ENCODE data around the gene MCL1.

MCL1 gene

GRCh38 chr1:150561254-150561973 is 18.0 kb downstream of the MCL1 start:
- WGBS, 2 donors (ENCODE audit: extremely low coverage in 2 of 2, insufficient read length in 2 of 2, insufficient replicate concordance in 1 of 2): no CpG with 5 or more reads among the region's 32 CpGs
- DNase-seq (ENCODE audit: low spot score): peak; percentile 92
- Histone ChIP-seq H4K8ac (ENCODE audit: low read depth, low read length) (no peak overlapping the region), H2BK12ac (ENCODE audit: low read length) (no peak overlapping the region), H3K4ac (ENCODE audit: low read length) (peak overlapping the region; percentile 0), H2AFZ (ENCODE audit: low read length) (peak overlapping the region; percentile 84), H3K4me2 (ENCODE audit: insufficient read depth, low read length, poor library complexity, severe bottlenecking) (peak overlapping the region; percentile 90), H4K91ac (ENCODE audit: low read depth, low read length, poor library complexity) (no peak overlapping the region), H2BK15ac (ENCODE audit: low read length) (peak overlapping the region; percentile 76), H3K4me1 (ENCODE audit: control insufficient read depth in 2 of 2, insufficient read depth in 1 of 2, low read depth in 1 of 2, low read length in 2 of 2) (peaks cover 26 to 27% of the 10 kb centered on the region in 2 donors), H3K27me3 (ENCODE audit: control insufficient read depth in 3 of 3, insufficient read depth in 3 of 3, low read depth in 1 of 3, low read length in 3 of 3) (no peaks in the 10 kb centered on the region), H3K36me3 (replicated peaks in 1 of 2; ENCODE audit: control insufficient read depth in 2 of 2, insufficient read depth in 2 of 2, low read length in 2 of 2) (peaks cover 0 to 3% of the 10 kb centered on the region in 2 donors), H3K9me3 (replicated peaks in 1 of 2; ENCODE audit: control insufficient read depth in 2 of 2, insufficient read depth in 1 of 2, low read depth in 1 of 2, low read length in 2 of 2) (no peaks in the 10 kb centered on the region), H3K27ac (replicated peaks; ENCODE audit: low read length) (peak overlapping the region; percentile 100), H3K4me3 (ENCODE audit: low read length in 2 of 2) (peak overlapping the region; percentile 60 to 84), H3K9ac (ENCODE audit: low read depth, low read length, poor library complexity) (peak overlapping the region; percentile 89), H3K79me1 (ENCODE audit: low read depth, low read length) (peaks cover 2% of the 10 kb centered on the region), H3K18ac (ENCODE audit: low read length) (peak overlapping the region; percentile 100), H3K23ac (ENCODE audit: low read depth, low read length, poor library complexity) (peak overlapping the region; percentile 38), H2BK5ac (ENCODE audit: low read length) (peak overlapping the region; percentile 89), H2BK120ac (ENCODE audit: low read depth, low read length) (peak overlapping the region; percentile 18), H3K14ac (ENCODE audit: low read length) (no peak overlapping the region), H2AK5ac (ENCODE audit: low read depth, low read length) (peak overlapping the region; percentile 20)

- H3K4me2 ChIP-seq (ENCODE audit: insufficient read depth, low read length, poor library complexity, severe bottlenecking): peak overlapping the region; percentile 90
Measured at GRCh38 chr1:150560576-150561253, 18.7 kb downstream of the MCL1 start.

GRCh38 chr1:150560011-150560438 is 19.4 kb downstream of the MCL1 start:
- peak overlapping the region; percentile 6 for H3K27ac ChIP-seq (replicated peaks; ENCODE audit: low read length)
- no peak overlapping the region for H3K4ac ChIP-seq (ENCODE audit: low read length)

More at GRCh38 chr1:150560576-150561253, 18.7 kb downstream of the MCL1 start:
- no peak overlapping the region for H3K4ac ChIP-seq (ENCODE audit: low read length)
- H3K18ac ChIP-seq (ENCODE audit: low read length): peak overlapping the region; percentile 94
- H3K9me3 ChIP-seq (replicated peaks in 1 of 2; ENCODE audit: control insufficient read depth in 2 of 2, insufficient read depth in 1 of 2, low read depth in 1 of 2, low read length in 2 of 2): no peaks in the 10 kb centered on the region
- H2AK5ac ChIP-seq (ENCODE audit: low read depth, low read length): no peak overlapping the region
- no CpG with 5 or more reads among the region's 17 CpGs for WGBS, 2 donors (ENCODE audit: extremely low coverage in 2 of 2, insufficient read length in 2 of 2, insufficient replicate concordance in 1 of 2)
- peak overlapping the region; percentile 26 for H3K9ac ChIP-seq (ENCODE audit: low read depth, low read length, poor library complexity)
- no peak overlapping the region for H2BK120ac ChIP-seq (ENCODE audit: low read depth, low read length)
- no peaks in the 10 kb centered on the region for H3K27me3 ChIP-seq (ENCODE audit: control insufficient read depth in 3 of 3, insufficient read depth in 3 of 3, low read depth in 1 of 3, low read length in 3 of 3)
- H3K36me3 ChIP-seq (replicated peaks in 1 of 2; ENCODE audit: control insufficient read depth in 2 of 2, insufficient read depth in 2 of 2, low read length in 2 of 2): peaks cover 1 to 3% of the 10 kb centered on the region in 2 donors
- H3K23ac ChIP-seq (ENCODE audit: low read depth, low read length, poor library complexity): peak overlapping the region; percentile 38
- peaks cover 2% of the 10 kb centered on the region for H3K79me1 ChIP-seq (ENCODE audit: low read depth, low read length)
- peak overlapping the region; percentile 89 for H2BK5ac ChIP-seq (ENCODE audit: low read length)
- H2BK15ac ChIP-seq (ENCODE audit: low read length): no peak overlapping the region
- H2AFZ ChIP-seq (ENCODE audit: low read length): peak overlapping the region; percentile 84
- no peak overlapping the region for H2BK12ac ChIP-seq (ENCODE audit: low read length)
- DNase-seq (ENCODE audit: low spot score): peak; percentile 90
- H4K91ac ChIP-seq (ENCODE audit: low read depth, low read length, poor library complexity): no peak overlapping the region
- no peak overlapping the region for H4K8ac ChIP-seq (ENCODE audit: low read depth, low read length)
- H3K14ac ChIP-seq (ENCODE audit: low read length): no peak overlapping the region
- H3K4me3 ChIP-seq (ENCODE audit: low read length in 2 of 2): peak overlapping the region; percentile 60 to 84
- peaks cover 26 to 27% of the 10 kb centered on the region in 2 donors for H3K4me1 ChIP-seq (ENCODE audit: control insufficient read depth in 2 of 2, insufficient read depth in 1 of 2, low read depth in 1 of 2, low read length in 2 of 2)
- H3K27ac ChIP-seq (replicated peaks; ENCODE audit: low read length): peak overlapping the region; percentile 100

GRCh38 chr1:150559656-150560010 is 19.8 kb downstream of the MCL1 start:
- Histone ChIP-seq H3K79me1 (ENCODE audit: low read depth, low read length) (peaks cover 6% of the 10 kb centered on the region), H3K23ac (ENCODE audit: low read depth, low read length, poor library complexity) (no peak overlapping the region), H3K9me3 (replicated peaks in 1 of 2; ENCODE audit: control insufficient read depth in 2 of 2, insufficient read depth in 1 of 2, low read depth in 1 of 2, low read length in 2 of 2) (peaks cover 0 to 2% of the 10 kb centered on the region in 2 donors), H4K8ac (ENCODE audit: low read depth, low read length) (no peak overlapping the region), H3K27ac (replicated peaks; ENCODE audit: low read length) (no peak overlapping the region), H2BK15ac (ENCODE audit: low read length) (no peak overlapping the region), H2AK5ac (ENCODE audit: low read depth, low read length) (peak overlapping the region; percentile 36), H3K36me3 (replicated peaks in 1 of 2; ENCODE audit: control insufficient read depth in 2 of 2, insufficient read depth in 2 of 2, low read length in 2 of 2) (peaks cover 3 to 4% of the 10 kb centered on the region in 2 donors), H3K4me2 (ENCODE audit: insufficient read depth, low read length, poor library complexity, severe bottlenecking) (no peak overlapping the region), H2BK12ac (ENCODE audit: low read length) (no peak overlapping the region), H3K4me3 (ENCODE audit: low read length in 2 of 2) (no peak overlapping the region), H2BK120ac (ENCODE audit: low read depth, low read length) (no peak overlapping the region), H2BK5ac (ENCODE audit: low read length) (no peak overlapping the region), H3K9ac (ENCODE audit: low read depth, low read length, poor library complexity) (no peak overlapping the region), H3K4ac (ENCODE audit: low read length) (no peak overlapping the region), H3K27me3 (ENCODE audit: control insufficient read depth in 3 of 3, insufficient read depth in 3 of 3, low read depth in 1 of 3, low read length in 3 of 3) (no peaks in the 10 kb centered on the region), H2AFZ (ENCODE audit: low read length) (no peak overlapping the region), H3K18ac (ENCODE audit: low read length) (no peak overlapping the region), H3K14ac (ENCODE audit: low read length) (no peak overlapping the region), H3K4me1 (ENCODE audit: control insufficient read depth in 2 of 2, insufficient read depth in 1 of 2, low read depth in 1 of 2, low read length in 2 of 2) (peaks cover 25 to 30% of the 10 kb centered on the region in 2 donors), H4K91ac (ENCODE audit: low read depth, low read length, poor library complexity) (no peak overlapping the region)
- no CpG with 5 or more reads among the region's 10 CpGs for WGBS, 2 donors (ENCODE audit: extremely low coverage in 2 of 2, insufficient read length in 2 of 2, insufficient replicate concordance in 1 of 2)
- DNase-seq (ENCODE audit: low spot score): no peak

More at GRCh38 chr1:150560011-150560438, 19.4 kb downstream of the MCL1 start:
- peak overlapping the region; percentile 29 for H2AK5ac ChIP-seq (ENCODE audit: low read depth, low read length)
- H3K4me1 ChIP-seq (ENCODE audit: control insufficient read depth in 2 of 2, insufficient read depth in 1 of 2, low read depth in 1 of 2, low read length in 2 of 2): peaks cover 25 to 30% of the 10 kb centered on the region in 2 donors
- DNase-seq (ENCODE audit: low spot score): peak; percentile 74
- H3K4me2 ChIP-seq (ENCODE audit: insufficient read depth, low read length, poor library complexity, severe bottlenecking): no peak overlapping the region
- peaks cover 3 to 4% of the 10 kb centered on the region in 2 donors for H3K36me3 ChIP-seq (replicated peaks in 1 of 2; ENCODE audit: control insufficient read depth in 2 of 2, insufficient read depth in 2 of 2, low read length in 2 of 2)
- H2AFZ ChIP-seq (ENCODE audit: low read length): no peak overlapping the region
- no CpG with 5 or more reads among the region's 9 CpGs for WGBS, 2 donors (ENCODE audit: extremely low coverage in 2 of 2, insufficient read length in 2 of 2, insufficient replicate concordance in 1 of 2)
- H3K27me3 ChIP-seq (ENCODE audit: control insufficient read depth in 3 of 3, insufficient read depth in 3 of 3, low read depth in 1 of 3, low read length in 3 of 3): no peaks in the 10 kb centered on the region
- H3K23ac ChIP-seq (ENCODE audit: low read depth, low read length, poor library complexity): no peak overlapping the region
- H3K18ac ChIP-seq (ENCODE audit: low read length): peak overlapping the region; percentile 33
- no peak overlapping the region for H2BK120ac ChIP-seq (ENCODE audit: low read depth, low read length)
- H3K9ac ChIP-seq (ENCODE audit: low read depth, low read length, poor library complexity): no peak overlapping the region
- no peak overlapping the region for H4K91ac ChIP-seq (ENCODE audit: low read depth, low read length, poor library complexity)
- H2BK15ac ChIP-seq (ENCODE audit: low read length): no peak overlapping the region
- H3K9me3 ChIP-seq (replicated peaks in 1 of 2; ENCODE audit: control insufficient read depth in 2 of 2, insufficient read depth in 1 of 2, low read depth in 1 of 2, low read length in 2 of 2): peaks cover 0 to 2% of the 10 kb centered on the region in 2 donors
- no peak overlapping the region for H4K8ac ChIP-seq (ENCODE audit: low read depth, low read length)
- H3K79me1 ChIP-seq (ENCODE audit: low read depth, low read length): peaks cover 6% of the 10 kb centered on the region
- no peak overlapping the region for H2BK12ac ChIP-seq (ENCODE audit: low read length)
- no peak overlapping the region for H3K14ac ChIP-seq (ENCODE audit: low read length)
- peak overlapping the region in 1 of 2 donors; percentile 43 for H3K4me3 ChIP-seq (ENCODE audit: low read length in 2 of 2)
- no peak overlapping the region for H2BK5ac ChIP-seq (ENCODE audit: low read length)

Measured in neuronal stem cell (in vitro differentiated cells).